ENCODE results near the gene OR5B2.

The OR5B2 gene

GRCh38 chr11:58438486-58438885 is 10.6 kb upstream of the OR5B2 start:
- H3K4me3 ChIP-seq (ENCODE audit: low read depth in 1 of 2, low read length in 2 of 2): no peak overlapping the region
- ATAC-seq (ENCODE audit: insufficient read depth, low read depth) (no peak), DNase-seq (no peak)
- H3K79me2 ChIP-seq (ENCODE audit: insufficient read depth, low read length): no peaks in the 10 kb centered on the region
- no peaks in the 10 kb centered on the region for H3K4me1 ChIP-seq (ENCODE audit: insufficient read depth, low read length)
- TF ChIP-seq EZH2 (IDR thresholded peaks at IDR 0.05; ENCODE audit: borderline replicate concordance, low read depth, low read length, severe bottlenecking): no peak
- no peak for TF ChIP-seq CTCF (IDR thresholded peaks at IDR 0.05; ENCODE audit: borderline replicate concordance, extremely low read depth, low read length, poor library complexity, severe bottlenecking)
- H2AFZ ChIP-seq (ENCODE audit: low read depth, low read length): no peak overlapping the region
- no peak overlapping the region for H3K4me2 ChIP-seq (ENCODE audit: insufficient read depth, low read length)
- H3K27me3 ChIP-seq (ENCODE audit: insufficient read depth, low read length, poor library complexity): no peaks in the 10 kb centered on the region
- no peak overlapping the region for H3K27ac ChIP-seq (ENCODE audit: low read length)
- no peak overlapping the region for H3K9ac ChIP-seq (ENCODE audit: low read depth, low read length)
- no peaks in the 10 kb centered on the region for H4K20me1 ChIP-seq (ENCODE audit: insufficient read depth, low read length)
- H3K36me3 ChIP-seq (ENCODE audit: insufficient read depth, low read length): no peaks in the 10 kb centered on the region
- H3K9me3 ChIP-seq (ENCODE audit: insufficient read depth, low read length, severe bottlenecking): no peaks in the 10 kb centered on the region

- Histone ChIP-seq H3K27ac (ENCODE audit: low read length) (no peak overlapping the region), H2AFZ (ENCODE audit: low read depth, low read length) (no peak overlapping the region), H3K4me3 (ENCODE audit: low read depth in 1 of 2, low read length in 2 of 2) (no peak overlapping the region), H3K9ac (ENCODE audit: low read depth, low read length) (no peak overlapping the region), H4K20me1 (ENCODE audit: insufficient read depth, low read length) (no peaks in the 10 kb centered on the region), H3K79me2 (ENCODE audit: insufficient read depth, low read length) (no peaks in the 10 kb centered on the region), H3K27me3 (ENCODE audit: insufficient read depth, low read length, poor library complexity) (no peaks in the 10 kb centered on the region), H3K9me3 (ENCODE audit: insufficient read depth, low read length, severe bottlenecking) (no peaks in the 10 kb centered on the region), H3K4me1 (ENCODE audit: insufficient read depth, low read length) (no peaks in the 10 kb centered on the region), H3K4me2 (ENCODE audit: insufficient read depth, low read length) (no peak overlapping the region), H3K36me3 (ENCODE audit: insufficient read depth, low read length) (no peaks in the 10 kb centered on the region)
- DNase-seq: no peak
- TF ChIP-seq EZH2 (IDR thresholded peaks at IDR 0.05; ENCODE audit: borderline replicate concordance, low read depth, low read length, severe bottlenecking): no peak
- no peak for TF ChIP-seq CTCF (IDR thresholded peaks at IDR 0.05; ENCODE audit: borderline replicate concordance, extremely low read depth, low read length, poor library complexity, severe bottlenecking)
- ATAC-seq (ENCODE audit: insufficient read depth, low read depth): no peak
Measured at GRCh38 chr11:58434217-58434616, 6.3 kb upstream of the OR5B2 start.

GRCh38 chr11:58433638-58434203 is 5.8 kb upstream of the OR5B2 start:
- Histone ChIP-seq H3K9ac (ENCODE audit: low read depth, low read length) (no peak overlapping the region), H4K20me1 (ENCODE audit: insufficient read depth, low read length) (no peaks in the 10 kb centered on the region), H3K4me1 (ENCODE audit: insufficient read depth, low read length) (no peaks in the 10 kb centered on the region), H2AFZ (ENCODE audit: low read depth, low read length) (no peak overlapping the region), H3K27me3 (ENCODE audit: insufficient read depth, low read length, poor library complexity) (no peaks in the 10 kb centered on the region), H3K36me3 (ENCODE audit: insufficient read depth, low read length) (no peaks in the 10 kb centered on the region), H3K4me2 (ENCODE audit: insufficient read depth, low read length) (no peak overlapping the region), H3K9me3 (ENCODE audit: insufficient read depth, low read length, severe bottlenecking) (no peaks in the 10 kb centered on the region), H3K4me3 (ENCODE audit: low read depth in 1 of 2, low read length in 2 of 2) (no peak overlapping the region), H3K79me2 (ENCODE audit: insufficient read depth, low read length) (no peaks in the 10 kb centered on the region), H3K27ac (ENCODE audit: low read length) (no peak overlapping the region)
- TF ChIP-seq EZH2 (IDR thresholded peaks at IDR 0.05; ENCODE audit: borderline replicate concordance, low read depth, low read length, severe bottlenecking) (no peak), CTCF (IDR thresholded peaks at IDR 0.05; ENCODE audit: borderline replicate concordance, extremely low read depth, low read length, poor library complexity, severe bottlenecking) (no peak)
- no peak for DNase-seq
- no peak for ATAC-seq (ENCODE audit: insufficient read depth, low read depth)

- H3K4me3 ChIP-seq (ENCODE audit: low read depth in 1 of 2, low read length in 2 of 2): no peak overlapping the region
- no peaks in the 10 kb centered on the region for H3K4me1 ChIP-seq (ENCODE audit: insufficient read depth, low read length)
- no peaks in the 10 kb centered on the region for H3K27me3 ChIP-seq (ENCODE audit: insufficient read depth, low read length, poor library complexity)
- no peak overlapping the region for H2AFZ ChIP-seq (ENCODE audit: low read depth, low read length)
- ATAC-seq (ENCODE audit: insufficient read depth, low read depth): no peak
- H3K9ac ChIP-seq (ENCODE audit: low read depth, low read length): no peak overlapping the region
- no peaks in the 10 kb centered on the region for H4K20me1 ChIP-seq (ENCODE audit: insufficient read depth, low read length)
- DNase-seq: no peak
- H3K79me2 ChIP-seq (ENCODE audit: insufficient read depth, low read length): no peaks in the 10 kb centered on the region
- H3K4me2 ChIP-seq (ENCODE audit: insufficient read depth, low read length): no peak overlapping the region
- H3K27ac ChIP-seq (ENCODE audit: low read length): no peak overlapping the region
- TF ChIP-seq CTCF (IDR thresholded peaks at IDR 0.05; ENCODE audit: borderline replicate concordance, extremely low read depth, low read length, poor library complexity, severe bottlenecking): no peak
- no peak for TF ChIP-seq EZH2 (IDR thresholded peaks at IDR 0.05; ENCODE audit: borderline replicate concordance, low read depth, low read length, severe bottlenecking)
- H3K36me3 ChIP-seq (ENCODE audit: insufficient read depth, low read length): no peaks in the 10 kb centered on the region
- H3K9me3 ChIP-seq (ENCODE audit: insufficient read depth, low read length, severe bottlenecking): no peaks in the 10 kb centered on the region
Measured at GRCh38 chr11:58429273-58429672, 1.4 kb upstream of the OR5B2 start.
